HG03442 (cell line): ENCODE measurements around the gene TIE1.

ENCODE experiments used
- ATAC-seq: cut with Tn5 transposase; IDR thresholded peaks from one replicate; pipeline ENCODE4 v1.9.1; 2021; ENCODE audit warnings: mild to moderate bottlenecking, moderate library complexity; ENCODE audit not compliant: unreplicated experiment

TIE1 gene

DNA sequence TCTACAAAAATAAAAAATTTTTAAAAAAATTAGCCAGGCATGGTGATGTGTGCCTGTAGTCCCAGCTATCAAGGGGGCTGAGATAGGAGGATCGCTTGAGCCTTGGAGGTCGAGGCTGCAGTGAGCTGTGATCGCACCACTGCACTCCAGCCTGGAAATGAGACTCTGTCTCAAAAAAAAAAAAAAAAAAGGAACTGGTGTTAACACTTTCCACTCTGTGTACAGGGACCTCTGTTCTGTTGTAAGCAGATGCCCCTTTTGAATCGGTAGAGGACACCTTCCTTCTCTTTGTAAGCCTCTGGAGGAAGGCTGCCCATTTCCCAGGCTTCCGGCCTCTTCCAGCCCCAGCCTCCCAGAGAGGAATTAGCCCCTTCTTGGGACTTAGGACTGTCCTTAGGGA lies 8.1 kb upstream of the TIE1 start:
- ATAC-seq = no peak

DNA sequence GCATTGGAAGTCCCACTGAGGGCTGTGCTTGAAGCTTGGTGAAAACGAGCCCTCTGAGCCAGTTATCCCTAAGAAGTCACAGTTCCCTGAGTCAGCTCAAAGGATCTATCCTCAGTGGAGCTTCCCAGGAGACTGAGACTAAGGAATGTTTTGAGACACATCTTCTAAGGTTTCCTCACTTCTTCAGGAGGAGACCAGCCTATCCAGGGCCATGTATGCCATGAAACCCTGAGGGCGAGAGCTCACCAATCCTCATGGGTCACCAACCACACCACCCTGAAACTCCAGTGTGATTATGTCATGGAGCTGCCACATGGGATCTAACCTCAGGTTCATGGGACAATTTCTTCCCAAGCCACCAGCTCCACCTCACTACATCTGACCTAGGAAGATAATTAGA lies 7.6 kb upstream of the TIE1 start:
- no peak for ATAC-seq

- ATAC-seq = no peak
These were observed 6.7 kb upstream of the TIE1 start for GRCh38 chr1:43293896-43294760.

DNA sequence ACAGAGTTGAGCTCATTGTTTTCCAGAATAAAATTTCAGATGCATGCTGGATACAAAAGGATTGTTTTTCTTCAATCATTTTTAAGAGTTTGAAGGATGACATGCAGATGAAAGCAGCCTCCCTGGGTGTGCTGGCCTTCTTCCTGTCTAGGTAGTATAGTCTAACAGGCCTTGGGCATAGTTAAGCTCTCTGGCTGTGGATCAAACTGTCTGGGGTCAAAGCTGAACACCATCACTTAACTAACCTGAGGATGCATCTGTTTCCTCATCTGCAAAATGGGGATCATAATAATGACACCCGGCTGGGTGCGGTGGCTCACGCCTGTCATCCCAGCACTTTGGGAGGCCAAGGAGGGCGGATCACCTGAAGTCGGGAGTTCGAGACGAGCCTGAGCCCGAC lies 6.0 kb upstream of the TIE1 start:
- no peak for ATAC-seq

GRCh38 chr1:43296207-43296606 lies 4.6 kb upstream of the TIE1 start:
- ATAC-seq = no peak

DNA sequence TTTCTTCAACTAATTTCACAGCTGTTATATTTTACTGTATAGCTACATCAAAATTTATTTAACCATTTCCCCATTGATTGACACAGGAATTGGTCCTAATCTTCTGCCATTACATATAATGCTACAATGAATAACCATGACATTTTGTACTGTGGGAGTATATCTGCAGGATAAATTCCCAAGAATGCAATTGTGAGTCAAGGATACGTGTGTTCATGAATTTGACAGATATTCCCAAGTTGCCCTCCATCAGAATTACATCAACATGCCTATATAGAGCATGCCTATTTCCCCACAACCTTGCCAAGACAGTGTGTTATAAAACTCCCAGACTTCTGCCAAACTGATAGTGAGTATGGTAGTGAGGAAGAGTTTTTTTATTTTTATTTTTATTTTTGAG lies 2.7 kb upstream of the TIE1 start:
- ATAC-seq = no peak

- no peak for ATAC-seq
These were observed 1.7 kb upstream of the TIE1 start for GRCh38 chr1:43299101-43299500.

DNA sequence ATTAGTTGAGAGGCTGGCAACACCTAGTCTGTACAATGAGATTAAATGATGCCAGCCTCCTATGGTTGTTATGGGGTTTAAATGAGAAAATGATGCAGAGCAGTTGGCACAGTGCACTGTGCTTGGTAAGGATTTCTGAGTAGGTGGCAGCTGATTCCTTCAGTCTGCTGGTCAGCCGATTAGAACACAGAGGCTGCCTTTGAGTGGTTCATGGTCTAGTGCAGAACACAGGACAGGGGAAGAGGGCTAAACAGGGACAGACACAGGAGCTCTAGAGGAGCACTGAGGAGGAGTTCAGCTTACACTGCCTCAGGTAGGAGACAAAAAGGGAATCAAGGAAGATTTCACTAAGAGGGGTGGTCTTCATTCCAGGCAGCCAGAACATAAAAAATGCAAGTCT lies 1.4 kb downstream of the TIE1 start:
- ATAC-seq = no peak

DNA sequence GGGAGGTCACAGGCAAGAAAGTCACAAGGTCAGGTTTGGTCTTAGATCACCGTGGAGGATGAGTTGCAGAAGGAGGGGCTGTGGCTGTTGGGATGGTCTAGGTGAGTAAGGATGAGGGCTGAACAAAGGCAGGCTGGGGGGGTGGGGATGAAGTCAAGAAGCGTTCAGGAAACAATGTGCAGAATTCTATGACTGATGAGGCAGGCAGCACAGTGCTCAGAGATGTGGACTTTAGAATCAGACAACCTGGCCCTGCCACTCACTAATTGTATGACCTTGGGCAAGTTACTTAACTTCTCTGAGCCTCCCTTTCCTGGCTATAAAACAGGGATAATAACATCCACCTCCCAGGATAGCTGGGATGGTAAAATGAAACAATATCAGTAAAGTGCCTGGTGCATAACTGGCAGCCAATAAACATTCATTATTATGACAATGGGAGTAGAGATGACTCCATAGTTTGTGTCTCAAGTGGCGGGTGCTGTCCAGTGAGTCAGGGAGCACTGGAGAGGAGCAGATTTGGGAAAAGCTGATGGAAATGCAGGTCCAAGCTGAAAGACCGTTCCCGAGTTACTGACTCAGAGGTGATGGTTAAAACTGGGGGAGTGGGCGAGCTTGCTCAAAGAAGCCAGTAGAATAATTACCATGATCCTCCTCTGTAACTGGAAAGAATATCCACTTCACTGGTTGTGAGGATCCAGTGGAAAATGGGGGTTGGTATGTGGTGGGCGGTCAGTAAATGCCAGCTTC lies 2.1 kb downstream of the TIE1 start:
- ATAC-seq = no peak

- no peak for ATAC-seq
These were observed 2.9 kb downstream of the TIE1 start for GRCh38 chr1:43303471-43304313.

DNA sequence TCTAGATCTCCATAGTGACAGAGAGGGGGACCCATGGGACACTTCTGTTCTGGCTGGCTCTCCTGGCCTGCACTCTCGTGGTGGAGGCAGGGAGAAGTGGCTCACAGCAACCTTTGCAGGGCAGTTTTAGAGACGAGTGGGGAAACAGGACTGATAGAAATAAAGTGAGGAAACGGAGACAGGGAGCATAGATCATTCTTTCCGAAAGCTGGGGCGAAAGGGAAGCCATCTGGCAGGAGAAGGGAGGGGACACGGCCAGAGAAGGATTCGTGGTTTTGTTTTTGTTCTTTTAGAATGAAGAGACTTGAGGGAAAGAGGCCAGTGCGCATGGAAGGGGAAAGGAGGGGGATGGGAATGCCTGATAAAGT lies 3.5 kb downstream of the TIE1 start:
- ATAC-seq = no peak

DNA sequence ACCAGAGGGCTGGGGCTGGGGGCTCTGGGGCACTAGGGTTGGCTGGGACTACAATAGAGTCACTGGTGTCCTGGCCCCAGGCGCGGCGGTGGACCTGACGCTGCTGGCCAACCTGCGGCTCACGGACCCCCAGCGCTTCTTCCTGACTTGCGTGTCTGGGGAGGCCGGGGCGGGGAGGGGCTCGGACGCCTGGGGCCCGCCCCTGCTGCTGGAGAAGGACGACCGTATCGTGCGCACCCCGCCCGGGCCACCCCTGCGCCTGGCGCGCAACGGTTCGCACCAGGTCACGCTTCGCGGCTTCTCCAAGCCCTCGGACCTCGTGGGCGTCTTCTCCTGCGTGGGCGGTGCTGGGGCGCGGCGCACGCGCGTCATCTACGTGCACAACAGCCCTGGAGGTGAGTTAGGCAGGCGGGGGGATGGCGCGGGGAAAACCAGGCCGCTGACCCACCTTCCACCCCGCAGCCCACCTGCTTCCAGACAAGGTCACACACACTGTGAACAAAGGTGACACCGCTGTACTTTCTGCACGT lies 4.1 kb downstream of the TIE1 start:
- ATAC-seq = no peak

GRCh38 chr1:43305461-43305860 lies 4.7 kb downstream of the TIE1 start:
- no peak for ATAC-seq

- ATAC-seq = no peak
These were observed 5.3 kb downstream of the TIE1 start for GRCh38 chr1:43305926-43306687.

DNA sequence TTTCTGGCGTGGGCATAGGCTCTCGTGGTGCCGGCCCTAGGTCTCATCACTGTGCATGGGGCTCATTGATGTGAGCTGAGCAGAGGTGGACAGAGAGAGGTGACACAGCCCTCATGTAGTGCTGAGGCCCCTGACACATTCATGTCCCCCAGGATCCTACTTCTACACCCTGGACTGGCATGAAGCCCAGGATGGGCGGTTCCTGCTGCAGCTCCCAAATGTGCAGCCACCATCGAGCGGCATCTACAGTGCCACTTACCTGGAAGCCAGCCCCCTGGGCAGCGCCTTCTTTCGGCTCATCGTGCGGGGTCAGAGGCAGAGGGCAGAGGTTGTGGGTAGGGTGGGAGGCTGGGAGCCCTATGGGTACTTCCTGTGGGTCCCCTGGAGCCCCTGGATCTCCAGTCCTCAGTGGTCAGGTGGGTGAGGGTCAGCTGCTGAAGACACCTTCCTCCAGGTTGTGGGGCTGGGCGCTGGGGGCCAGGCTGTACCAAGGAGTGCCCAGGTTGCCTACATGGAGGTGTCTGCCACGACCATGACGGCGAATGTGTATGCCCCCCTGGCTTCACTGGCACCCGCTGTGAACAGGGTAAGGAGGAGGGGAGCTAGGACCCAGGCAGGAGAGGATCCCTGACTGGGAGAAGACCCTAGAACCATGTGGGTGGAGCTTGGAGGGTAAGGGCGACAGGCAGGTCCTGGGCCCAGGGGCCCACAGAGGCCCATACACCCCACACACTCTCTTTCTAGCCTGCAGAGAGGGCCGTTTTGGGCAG lies 6.1 kb downstream of the TIE1 start:
- ATAC-seq = no peak

GRCh38 chr1:43307458-43308158 lies 6.8 kb downstream of the TIE1 start:
- ATAC-seq = no peak

GRCh38 chr1:43308635-43309404 lies 8.0 kb downstream of the TIE1 start:
- no peak for ATAC-seq

GRCh38 chr1:43309405-43310025 lies 8.7 kb downstream of the TIE1 start:
- no peak for ATAC-seq
